NCI-H1417 treated with DMSO at 0.1 percent for 48 hours (cell line): Measurements from ENCODE around the gene GJB1.
"Not testable (repeated sequence)": the region's sequence is repeated elsewhere in the genome, so short reads cannot be mapped to it uniquely, and the experiment has no call there.

ENCODE experiments used
- DNase-seq: peaks from one replicate; lab custom pipeline; 2025; lab: John Stamatoyannopoulos, UW

Gene GJB1

DNA sequence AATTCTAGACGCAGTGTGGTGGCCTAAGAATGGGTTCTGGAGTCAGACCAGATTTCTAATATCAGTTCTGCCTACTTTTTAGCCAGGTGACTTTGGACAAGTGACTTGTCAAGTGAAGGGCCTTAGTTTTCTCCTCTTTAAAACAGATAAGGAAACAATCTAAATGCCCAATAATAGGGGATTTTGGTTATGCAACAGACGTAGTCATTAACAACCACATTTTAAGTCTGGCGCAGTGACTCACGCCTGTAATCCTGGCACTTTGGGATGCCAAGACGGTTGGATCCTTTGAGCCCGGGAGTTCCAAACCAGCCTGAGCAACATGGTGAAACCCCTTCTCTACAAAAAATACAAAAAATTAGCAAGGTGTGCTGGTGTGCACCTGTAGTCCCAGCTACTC lies 33.0 kb downstream of the GJB1 start:
- no peak for DNase-seq

DNA sequence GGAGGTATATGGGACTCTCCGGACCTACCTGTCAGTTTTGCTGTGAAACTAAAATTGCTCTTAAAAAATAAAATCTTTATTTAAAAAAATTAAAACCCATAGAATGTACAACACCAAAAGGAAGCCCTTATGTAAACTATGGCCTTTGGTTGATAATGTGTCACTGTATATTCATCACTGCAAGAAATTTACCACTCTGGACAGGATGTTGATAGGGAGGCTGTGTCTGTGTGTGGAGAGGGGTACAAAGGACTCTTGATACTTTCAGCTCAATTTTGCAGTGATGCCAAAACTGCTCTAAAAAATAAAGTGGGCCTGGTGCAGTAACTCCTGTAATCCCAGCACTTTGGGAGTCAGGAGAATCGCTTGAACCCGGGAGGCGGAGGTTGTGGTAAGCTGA lies 33.8 kb downstream of the GJB1 start:
- DNase-seq, result no peak

GRCh38 chrX:71268624-71269023 lies 45.6 kb downstream of the GJB1 start:
- not testable (repeated sequence) for DNase-seq

DNA sequence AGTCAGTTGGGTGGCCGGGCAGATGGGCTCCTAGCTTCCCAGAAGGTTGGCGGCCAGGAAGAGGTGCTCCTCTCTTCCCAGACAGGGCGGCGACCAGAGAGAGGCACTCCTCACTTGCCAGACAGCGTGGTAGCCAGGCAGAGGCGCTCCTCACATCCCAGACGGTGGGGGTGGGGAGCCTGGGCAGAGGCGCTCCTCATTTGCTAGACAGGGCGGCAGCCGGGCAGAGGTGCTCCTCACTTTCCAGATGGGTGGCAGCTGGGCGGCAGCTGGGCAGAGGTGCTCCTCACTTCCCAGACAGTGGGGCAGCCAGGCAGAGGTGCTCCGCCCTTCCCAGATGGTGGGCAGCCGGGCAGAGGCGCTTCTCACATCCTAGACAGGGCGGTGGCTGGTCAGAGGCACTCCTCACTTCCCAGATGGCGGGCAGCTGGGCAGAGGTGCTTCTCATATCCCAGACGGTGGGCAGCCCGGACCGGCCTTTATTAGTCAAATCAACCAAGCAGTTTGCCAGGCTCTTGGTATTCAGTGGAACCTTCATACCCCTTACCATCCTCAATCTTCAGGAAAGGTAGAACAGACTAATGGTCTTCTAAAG lies 46.9 kb downstream of the GJB1 start:
- no peak for DNase-seq

- DNase-seq, result not testable (repeated sequence)
These were observed 49.3 kb downstream of the GJB1 start for GRCh38 chrX:71272313-71272712.
